GM19324 (cell line): ENCODE results near the gene UBE2H.

Experiments
- ATAC-seq: cut with Tn5 transposase; IDR thresholded peaks from one replicate; pipeline ENCODE4 v1.9.1; 2021; ENCODE audit warnings: mild to moderate bottlenecking, moderate library complexity; ENCODE audit not compliant: unreplicated experiment, low FRiP score

UBE2H gene

GRCh38 chr7:129950933-129951225 is 1.9 kb downstream of the UBE2H start:
- no peak for ATAC-seq

GRCh38 chr7:129950191-129950932 is 2.4 kb downstream of the UBE2H start:
- no peak for ATAC-seq

DNA sequence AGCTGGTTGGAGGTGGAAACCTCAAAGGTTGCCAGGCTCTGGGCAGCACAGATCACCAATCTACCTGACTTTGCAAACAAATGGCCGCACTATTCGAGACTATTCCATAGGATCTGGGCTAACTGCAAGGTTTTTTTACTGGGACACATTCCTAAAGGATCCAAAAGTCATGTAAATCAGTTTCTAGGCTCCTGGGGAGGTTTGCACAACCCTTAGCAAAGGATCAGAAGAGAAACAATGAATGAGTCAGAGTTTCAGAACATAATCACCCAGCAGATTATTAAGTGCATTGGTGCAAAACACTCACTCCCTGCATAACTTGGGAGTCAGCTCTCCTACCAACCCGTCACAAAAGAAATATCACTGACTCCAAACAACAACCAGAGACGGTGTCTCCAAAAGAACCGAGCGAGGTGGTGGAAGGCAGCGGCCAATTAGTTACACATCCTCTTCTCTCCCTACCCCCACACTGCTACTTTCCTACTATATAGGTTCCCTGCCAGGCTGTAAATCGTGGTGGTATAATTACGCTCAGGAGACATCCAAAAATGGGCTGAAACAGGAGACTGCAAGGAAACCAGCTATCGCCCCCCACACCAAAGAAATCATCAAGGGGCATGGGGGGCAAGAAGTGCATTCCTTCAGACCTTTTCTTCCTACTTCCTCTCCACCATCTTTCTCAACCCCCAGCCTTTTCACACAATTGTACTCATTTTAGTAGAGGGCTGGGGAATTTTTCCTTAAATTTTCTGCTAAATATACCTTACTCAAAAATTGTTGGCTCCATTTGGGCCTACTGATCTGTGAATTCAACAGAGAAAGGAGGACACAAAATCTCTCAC is 3.2 kb downstream of the UBE2H start:
- ATAC-seq, result no peak

- peak; percentile 53 for ATAC-seq
Observed at GRCh38 chr7:129948877-129949291, 3.9 kb downstream of the UBE2H start.

- no peak for ATAC-seq
Observed at GRCh38 chr7:129948338-129948737, 4.4 kb downstream of the UBE2H start.

DNA sequence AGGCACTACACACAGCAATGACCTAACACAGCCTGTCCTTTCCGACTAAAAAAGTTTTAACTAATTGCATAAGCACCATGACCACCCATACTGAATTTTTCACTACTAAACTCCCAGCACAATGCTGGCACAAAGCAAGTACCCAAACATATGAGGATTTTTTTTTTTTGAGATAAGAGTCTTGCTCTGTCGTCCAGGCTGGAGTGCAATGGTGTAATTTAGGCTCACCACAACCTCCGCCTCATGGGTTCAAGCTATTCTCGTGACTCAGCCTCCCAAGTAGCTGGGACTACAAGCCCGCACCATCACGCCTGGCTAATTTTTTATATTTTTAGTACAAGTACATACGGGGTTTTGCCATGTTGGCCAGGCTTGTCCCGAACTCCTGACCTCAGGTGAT is 5.1 kb downstream of the UBE2H start:
- no peak for ATAC-seq

GRCh38 chr7:129947049-129947448 is 5.7 kb downstream of the UBE2H start:
- no peak for ATAC-seq

DNA sequence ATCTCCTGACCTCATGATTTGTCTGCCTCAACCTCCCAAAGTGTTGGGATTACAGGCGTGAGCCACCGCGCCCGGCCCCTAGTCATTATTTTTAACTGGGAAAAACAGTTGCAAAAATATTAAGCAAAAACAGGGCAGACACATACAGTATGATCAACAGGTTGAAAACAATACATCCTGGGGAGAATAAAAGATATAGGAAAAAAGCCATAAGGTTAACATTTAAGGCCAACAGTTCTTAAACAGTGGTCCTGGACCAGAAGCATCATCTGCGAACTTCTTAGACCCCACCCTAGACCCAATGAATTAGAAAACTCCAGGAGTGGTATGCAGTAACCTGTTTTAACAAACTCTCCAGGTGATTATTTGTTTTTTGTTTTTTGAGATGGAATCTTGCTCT is 6.5 kb downstream of the UBE2H start:
- no peak for ATAC-seq

GRCh38 chr7:129943352-129943751 is 9.4 kb downstream of the UBE2H start:
- ATAC-seq, result no peak

DNA sequence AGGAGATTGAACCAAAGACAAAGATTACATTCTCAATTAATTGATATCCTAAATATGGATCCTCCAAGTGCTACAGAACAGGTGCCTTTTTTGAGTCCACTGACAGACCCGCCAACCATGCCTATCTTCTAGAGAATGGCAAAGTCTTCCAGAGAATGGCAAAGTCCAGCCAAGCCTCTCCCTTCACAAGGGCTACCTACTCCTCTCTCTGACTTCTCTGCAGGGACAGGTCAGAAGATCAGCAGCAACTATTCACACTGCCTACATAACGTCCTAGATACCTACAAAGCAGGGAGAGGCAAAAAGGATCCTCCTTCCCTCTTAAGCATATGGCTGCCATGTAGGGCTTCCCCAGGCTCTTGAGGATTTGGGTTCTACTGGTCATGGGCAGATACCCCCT is 12.4 kb downstream of the UBE2H start:
- ATAC-seq, result no peak

- no peak for ATAC-seq
Observed at GRCh38 chr7:129939881-129940280, 12.9 kb downstream of the UBE2H start.

GRCh38 chr7:129933627-129934026 is 19.1 kb downstream of the UBE2H start:
- ATAC-seq, result no peak

GRCh38 chr7:129926618-129927017 is 26.1 kb downstream of the UBE2H start:
- ATAC-seq, result no peak

- ATAC-seq, result no peak
Observed at GRCh38 chr7:129925416-129926002, 27.3 kb downstream of the UBE2H start.

GRCh38 chr7:129924602-129925001 is 28.2 kb downstream of the UBE2H start:
- no peak for ATAC-seq

DNA sequence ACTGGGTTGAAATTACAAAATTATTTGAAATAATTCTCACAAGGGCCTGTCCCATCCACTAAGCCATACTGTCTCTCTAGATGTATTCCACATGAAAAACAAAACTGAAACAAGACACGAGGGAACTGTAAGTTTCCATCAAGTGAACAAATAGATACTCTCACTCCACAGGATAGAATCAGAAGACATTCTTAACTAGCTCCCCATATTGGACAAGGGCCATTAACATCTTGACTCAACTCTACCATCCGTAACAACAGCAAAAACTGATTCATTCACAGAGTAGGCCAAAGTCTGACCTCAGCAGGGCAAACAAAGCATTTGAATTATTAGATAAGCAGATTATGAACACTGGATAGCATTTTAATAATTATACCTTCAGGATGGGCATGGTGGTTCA is 29.1 kb downstream of the UBE2H start:
- peak; percentile 44 for ATAC-seq

DNA sequence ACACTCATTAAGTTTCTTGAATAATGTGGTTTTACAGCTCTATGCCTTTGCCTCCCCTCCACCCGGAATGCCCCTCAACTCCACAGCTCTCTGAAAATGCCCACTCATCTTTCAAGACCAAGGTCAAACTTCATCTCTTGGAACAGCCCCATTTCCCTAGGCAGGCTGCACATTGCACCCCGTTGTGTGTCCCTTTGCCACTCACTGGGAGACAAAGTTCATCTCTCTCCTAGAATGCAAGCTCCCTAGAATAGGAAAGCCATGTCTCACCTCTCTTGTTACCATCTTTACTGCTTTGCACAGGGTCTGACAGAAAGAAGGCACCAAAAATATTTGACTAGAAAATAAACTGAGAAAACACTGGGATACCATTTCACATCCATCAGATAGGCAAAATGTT is 33.3 kb downstream of the UBE2H start:
- no peak for ATAC-seq

DNA sequence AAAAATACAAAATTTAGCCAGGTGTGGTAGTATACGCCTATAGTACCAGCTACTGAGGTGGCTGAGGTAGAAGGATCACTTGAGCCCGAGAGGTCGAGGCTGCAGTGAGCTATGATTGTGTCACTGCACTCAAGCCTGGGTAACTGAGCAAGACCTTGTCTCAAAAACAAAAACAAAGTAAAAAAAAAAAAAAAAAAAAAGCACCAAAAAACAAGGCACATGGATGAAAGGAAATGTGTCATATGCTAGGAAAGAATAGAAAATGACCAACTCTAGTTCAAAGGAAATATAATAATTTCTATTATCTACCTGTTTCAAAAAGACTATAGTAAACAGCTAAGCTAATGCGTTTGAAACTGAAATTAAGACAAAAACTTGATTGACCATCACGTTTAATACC is 33.8 kb downstream of the UBE2H start:
- no peak for ATAC-seq

DNA sequence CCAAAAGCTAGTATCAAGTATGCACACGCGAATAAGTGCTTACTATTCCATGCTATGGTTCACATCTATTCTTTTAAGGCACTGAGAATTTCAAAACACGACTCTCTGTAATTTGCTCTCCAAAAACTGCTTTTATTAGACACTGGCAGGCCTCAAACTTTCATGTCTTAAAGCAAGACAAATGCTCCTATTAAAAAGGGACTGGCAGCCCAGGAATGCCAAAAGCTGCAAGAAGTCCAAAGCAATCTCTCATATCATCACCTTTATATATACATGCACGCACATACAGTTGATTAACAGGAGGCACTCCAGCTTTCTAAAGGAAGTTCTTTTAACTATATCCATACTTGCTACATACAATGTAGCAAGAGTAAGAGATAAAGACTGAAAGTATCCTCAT is 34.8 kb downstream of the UBE2H start:
- ATAC-seq, result no peak

GRCh38 chr7:129914536-129915272 is 38.1 kb downstream of the UBE2H start:
- no peak for ATAC-seq

DNA sequence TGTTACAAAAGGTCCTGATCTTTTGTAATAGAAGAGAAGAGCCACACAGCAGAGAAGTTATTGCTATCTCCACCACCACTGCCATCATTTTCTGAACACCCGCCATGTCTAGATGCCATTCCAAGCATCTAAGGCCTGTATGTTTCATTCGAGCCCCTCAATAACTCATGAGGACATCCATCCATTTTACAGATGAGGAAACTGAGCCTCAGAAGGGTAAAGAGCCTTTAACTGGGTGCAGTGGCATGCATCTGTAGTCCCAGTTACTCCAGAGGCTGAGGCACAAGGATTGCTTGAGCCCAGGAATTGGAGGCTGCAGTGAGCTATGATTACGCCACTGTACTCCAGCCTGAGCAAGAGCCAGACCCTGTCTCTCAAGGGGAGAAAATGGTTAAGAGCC is 39.3 kb downstream of the UBE2H start:
- no peak for ATAC-seq
